ENCODE measurements around the gene LRP1-AS.
A peak's percentile ranks its signal among the peaks of the same experiment; 100 is the strongest.

The LRP1-AS gene

DNA sequence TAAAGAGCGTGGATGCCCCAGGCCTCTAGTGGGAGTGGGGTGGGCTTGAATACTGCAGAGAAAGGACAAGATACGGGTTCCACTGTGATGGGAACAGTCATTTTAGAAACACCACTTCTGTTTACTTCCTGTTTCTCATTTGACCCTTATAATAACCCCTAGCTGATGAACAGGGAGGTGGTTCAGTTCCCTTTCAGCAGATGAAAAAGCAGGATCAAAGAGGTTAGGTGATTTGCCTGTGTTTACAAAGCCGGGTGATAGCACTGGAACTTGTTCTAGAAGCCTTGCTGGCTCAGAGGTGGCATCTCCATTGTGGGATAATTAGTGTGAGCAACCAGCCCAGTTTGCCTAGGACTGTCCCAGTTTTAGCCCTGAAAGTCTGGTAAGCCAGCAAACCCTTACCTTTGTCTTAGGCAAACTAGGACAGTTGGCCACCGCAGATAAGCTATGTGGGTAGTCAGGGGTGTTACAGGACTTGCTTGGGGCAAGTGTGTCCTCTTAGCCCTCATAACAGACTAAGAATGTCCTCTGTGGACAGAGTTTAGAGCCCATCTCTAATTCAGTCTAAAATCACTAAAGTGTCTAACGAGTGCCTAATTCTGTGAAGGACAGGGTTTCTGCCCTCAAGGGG lies 7.5 kb upstream of the LRP1-AS start:
- H3K27me3 ChIP-seq = no peaks in the 10 kb centered on the region
- H4K20me1 ChIP-seq = no peaks in the 10 kb centered on the region
- peak overlapping the region; percentile 3 for H3K4me2 ChIP-seq
- peaks cover 31% of the 10 kb centered on the region; the same call in 1 of the 2 replicates for H3K36me3 ChIP-seq
- no peak overlapping the region for H3K9ac ChIP-seq
- H3K4me3 ChIP-seq = no peak overlapping the region
- no peak overlapping the region for H3K27ac ChIP-seq
- H3K4me1 ChIP-seq = peaks cover 48% of the 10 kb centered on the region
- TF ChIP-seq Cebpa-rat (IDR thresholded peaks at IDR 0.05) = no peak
- no peaks in the 10 kb centered on the region for H3K9me3 ChIP-seq

DNA sequence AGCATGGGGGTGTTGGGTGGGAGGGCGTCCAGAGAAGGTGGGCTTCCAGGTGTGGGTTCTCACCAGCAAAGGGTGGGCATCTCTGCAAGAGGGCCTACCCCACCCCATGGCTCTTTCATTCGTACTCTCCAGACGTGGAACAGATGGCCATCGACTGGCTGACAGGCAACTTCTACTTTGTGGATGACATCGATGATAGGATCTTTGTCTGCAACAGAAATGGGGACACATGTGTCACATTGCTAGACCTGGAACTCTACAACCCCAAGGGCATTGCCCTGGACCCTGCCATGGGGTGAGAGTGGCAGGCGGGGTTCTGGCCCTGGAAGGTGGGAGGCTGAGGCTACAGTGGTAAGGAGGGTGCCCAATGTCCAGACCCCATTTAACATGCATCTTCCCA lies 6.7 kb upstream of the LRP1-AS start:
- H4K20me1 ChIP-seq = no peaks in the 10 kb centered on the region
- peaks cover 31% of the 10 kb centered on the region; the same call in 1 of the 2 replicates for H3K36me3 ChIP-seq
- H3K4me1 ChIP-seq = peaks cover 43% of the 10 kb centered on the region
- no peak overlapping the region for H3K27ac ChIP-seq
- TF ChIP-seq Cebpa-rat (IDR thresholded peaks at IDR 0.05) = no peak
- no peaks in the 10 kb centered on the region for H3K27me3 ChIP-seq
- no peak overlapping the region for H3K9ac ChIP-seq
- H3K9me3 ChIP-seq = no peaks in the 10 kb centered on the region
- H3K4me2 ChIP-seq = no peak overlapping the region
- H3K4me3 ChIP-seq = no peak overlapping the region

DNA sequence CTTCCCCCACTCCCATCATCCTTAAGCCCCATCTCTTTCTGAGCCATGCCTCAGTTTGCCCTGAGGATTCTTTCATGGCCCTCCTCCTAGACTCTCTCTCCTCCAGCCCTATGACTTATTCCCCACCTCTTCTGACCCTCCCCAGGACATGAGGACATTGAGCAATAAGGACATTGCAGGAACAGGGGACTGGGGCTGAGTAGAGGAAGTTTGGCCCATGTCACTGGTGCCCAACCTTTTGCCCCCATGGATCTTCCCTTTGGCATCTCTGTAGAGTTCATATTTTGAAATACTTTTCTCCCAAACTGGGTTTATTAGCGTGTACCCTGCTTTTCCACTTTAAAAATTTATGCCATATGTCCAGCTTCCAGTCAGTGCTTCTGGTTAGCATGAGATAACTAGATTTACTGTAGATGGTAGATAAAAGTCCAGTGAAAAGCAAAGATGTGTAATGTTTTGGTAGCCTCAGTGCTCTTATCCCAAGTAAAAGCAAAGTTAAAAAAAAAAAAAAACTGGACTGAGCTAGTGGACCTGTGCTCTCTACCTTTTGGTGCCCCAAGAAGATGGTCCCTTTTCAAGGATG lies 6.1 kb upstream of the LRP1-AS start:
- Histone ChIP-seq H3K27me3 (no peaks in the 10 kb centered on the region), H3K4me2 (no peak overlapping the region), H3K9ac (no peak overlapping the region), H3K27ac (no peak overlapping the region), H3K4me3 (no peak overlapping the region), H3K9me3 (no peaks in the 10 kb centered on the region), H3K36me3 (peaks cover 28% of the 10 kb centered on the region; the same call in 1 of the 2 replicates), H3K4me1 (peaks cover 41% of the 10 kb centered on the region), H4K20me1 (no peaks in the 10 kb centered on the region)
- no peak for TF ChIP-seq Cebpa-rat (IDR thresholded peaks at IDR 0.05)

DNA sequence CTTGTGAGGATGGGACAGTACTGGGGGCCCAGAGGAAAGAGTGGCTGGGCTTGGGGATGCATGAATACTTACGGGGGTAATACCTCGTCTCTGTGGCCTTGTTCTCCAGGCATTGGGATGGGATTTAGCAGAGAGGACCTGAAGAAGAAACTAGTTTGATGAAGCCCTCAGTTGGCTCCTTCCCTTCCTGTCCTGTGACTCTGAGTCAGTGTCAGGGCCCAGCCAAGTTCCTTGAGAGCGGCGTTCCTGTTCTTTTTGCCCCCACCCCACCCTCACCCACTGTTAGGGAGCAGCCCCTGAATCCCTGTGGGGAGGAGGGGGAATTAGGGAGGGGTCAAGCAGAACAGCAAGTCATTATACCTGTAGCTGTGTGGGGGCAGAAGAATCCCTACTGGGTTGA lies 5.2 kb upstream of the LRP1-AS start:
- no peaks in the 10 kb centered on the region for H3K27me3 ChIP-seq
- no peak overlapping the region for H3K27ac ChIP-seq
- no peaks in the 10 kb centered on the region for H4K20me1 ChIP-seq
- H3K9me3 ChIP-seq = no peaks in the 10 kb centered on the region
- peaks cover 36% of the 10 kb centered on the region for H3K4me1 ChIP-seq
- no peak for TF ChIP-seq Cebpa-rat (IDR thresholded peaks at IDR 0.05)
- no peak overlapping the region for H3K4me2 ChIP-seq
- H3K36me3 ChIP-seq = peaks cover 26% of the 10 kb centered on the region; the same call in 1 of the 2 replicates
- H3K4me3 ChIP-seq = no peak overlapping the region
- H3K9ac ChIP-seq = no peak overlapping the region

DNA sequence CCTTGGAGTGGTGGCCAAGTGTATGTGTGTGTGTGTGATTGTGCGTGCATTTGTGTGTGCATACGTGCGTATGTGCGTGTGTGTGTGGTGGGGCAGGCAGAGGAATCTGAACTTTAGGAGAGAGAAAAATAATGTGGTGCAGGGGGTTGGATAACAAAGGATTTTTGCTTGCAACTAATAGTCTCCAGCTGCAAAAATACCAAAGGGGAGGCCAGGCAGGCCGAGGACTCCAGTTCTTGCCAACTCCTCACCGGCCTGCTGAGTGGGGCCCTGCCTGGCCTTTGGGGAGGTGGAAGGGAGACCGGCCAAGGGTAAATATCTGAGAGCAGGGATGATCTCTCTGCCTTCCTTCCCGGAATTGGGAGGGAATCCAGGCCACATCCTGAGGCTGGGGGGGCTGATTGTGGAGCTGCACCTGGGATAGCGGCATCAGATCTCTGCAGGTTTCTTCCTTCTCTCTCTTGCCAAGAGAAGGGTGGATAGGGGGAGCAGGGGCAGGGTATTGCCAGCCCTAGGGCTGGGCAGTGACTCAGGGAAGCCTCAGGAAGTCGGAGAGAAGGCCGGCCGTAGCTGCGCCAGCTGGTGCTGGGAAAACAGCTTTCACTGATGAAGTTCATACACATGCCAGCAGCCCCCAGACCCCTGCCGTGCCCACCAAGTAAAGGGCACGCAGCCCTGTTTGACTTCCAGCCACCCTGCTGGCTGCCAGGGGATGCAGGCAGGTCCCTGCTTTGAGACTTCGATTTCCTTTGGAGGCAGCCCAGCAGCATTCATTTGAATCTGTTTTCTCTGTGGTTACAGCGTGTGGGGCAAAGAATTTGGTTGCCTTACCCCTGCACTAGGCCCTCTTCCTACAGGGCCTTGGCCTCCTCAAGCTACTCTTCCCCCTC lies 4.6 kb upstream of the LRP1-AS start:
- H3K36me3 ChIP-seq = peaks cover 26% of the 10 kb centered on the region; the same call in 1 of the 2 replicates
- peaks cover 36% of the 10 kb centered on the region for H3K4me1 ChIP-seq
- no peak overlapping the region for H3K9ac ChIP-seq
- no peaks in the 10 kb centered on the region for H3K9me3 ChIP-seq
- no peaks in the 10 kb centered on the region for H4K20me1 ChIP-seq
- H3K4me2 ChIP-seq = no peak overlapping the region
- TF ChIP-seq Cebpa-rat (IDR thresholded peaks at IDR 0.05) = no peak
- H3K27me3 ChIP-seq = no peaks in the 10 kb centered on the region
- H3K27ac ChIP-seq = no peak overlapping the region
- H3K4me3 ChIP-seq = no peak overlapping the region

DNA sequence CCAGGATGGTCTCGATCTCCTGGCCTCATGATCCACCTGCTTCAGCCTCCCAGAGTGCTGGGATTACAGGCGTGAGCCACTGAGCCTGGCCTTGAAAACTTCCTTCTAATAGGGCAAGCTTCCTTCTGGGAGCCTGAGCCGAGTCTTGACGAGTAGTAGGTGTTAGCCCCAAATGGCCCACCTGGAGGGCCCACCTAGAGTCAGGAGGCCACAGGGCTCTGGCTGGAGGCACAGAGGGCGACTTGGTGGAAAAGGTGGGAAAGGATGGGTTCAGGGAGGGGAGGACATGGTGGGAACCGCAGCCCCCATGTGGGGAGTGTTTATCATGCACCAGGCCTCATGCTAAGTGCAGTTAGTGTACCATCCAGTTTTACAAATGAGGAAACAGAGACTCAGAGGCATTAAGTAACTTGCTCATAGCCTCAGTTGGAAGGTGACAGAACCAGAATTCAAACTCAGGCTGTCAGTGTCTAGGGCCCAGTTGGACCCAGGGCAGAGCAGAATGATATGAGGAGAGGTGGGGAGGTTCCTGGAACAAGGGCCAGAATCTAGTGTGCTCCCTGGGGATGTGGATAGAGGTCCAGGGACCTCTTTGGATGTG lies 3.1 kb upstream of the LRP1-AS start:
- no peak overlapping the region for H3K4me2 ChIP-seq
- H3K36me3 ChIP-seq = peaks cover 40% of the 10 kb centered on the region

DNA sequence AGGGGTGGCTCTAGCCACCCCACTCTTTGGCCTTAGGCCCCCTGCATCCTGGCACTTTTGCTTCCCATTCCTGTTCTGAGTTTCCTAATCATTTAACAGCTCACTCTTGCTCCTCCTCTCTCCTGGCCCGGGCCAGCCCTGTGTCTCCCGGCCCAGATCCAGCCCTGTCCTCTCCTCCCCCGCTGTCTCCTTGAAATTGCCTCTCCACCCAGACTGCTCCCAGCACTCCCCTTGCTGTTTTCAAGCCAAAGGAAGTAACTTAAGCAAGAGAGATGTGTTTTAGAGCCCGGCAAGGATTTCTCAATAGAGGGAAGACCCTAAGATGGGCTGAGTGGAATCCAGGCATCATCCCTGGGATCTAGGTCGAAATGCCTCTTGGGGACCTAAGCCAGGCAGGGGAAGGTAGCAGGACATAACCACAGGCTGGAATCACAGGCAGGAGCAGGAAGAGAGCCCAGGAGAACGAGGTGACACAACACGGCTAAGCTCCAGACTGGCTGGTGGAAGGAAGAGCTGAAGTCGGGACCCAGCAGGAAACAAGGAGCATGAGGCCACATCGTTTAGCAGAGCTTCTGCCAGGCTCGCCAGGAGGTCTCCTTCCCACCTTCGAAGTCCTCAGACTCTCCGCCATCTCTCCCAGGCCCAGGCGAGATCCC lies 2.0 kb upstream of the LRP1-AS start:
- no peaks in the 10 kb centered on the region for H3K9me3 ChIP-seq
- peaks cover 35% of the 10 kb centered on the region for H3K4me1 ChIP-seq
- no peak overlapping the region for H3K9ac ChIP-seq
- no peak overlapping the region for H3K4me2 ChIP-seq
- no peak for TF ChIP-seq Cebpa-rat (IDR thresholded peaks at IDR 0.05)
- H3K27me3 ChIP-seq = no peaks in the 10 kb centered on the region
- no peak overlapping the region for H3K4me3 ChIP-seq
- peaks cover 48% of the 10 kb centered on the region for H3K36me3 ChIP-seq
- no peaks in the 10 kb centered on the region for H4K20me1 ChIP-seq
- H3K27ac ChIP-seq = no peak overlapping the region

More for the DNA sequence above, 3.1 kb upstream of the LRP1-AS start:
- Histone ChIP-seq H3K4me1 (peaks cover 40% of the 10 kb centered on the region), H3K27ac (no peak overlapping the region), H3K4me3 (no peak overlapping the region), H3K27me3 (no peaks in the 10 kb centered on the region), H3K9ac (no peak overlapping the region), H4K20me1 (no peaks in the 10 kb centered on the region), H3K9me3 (no peaks in the 10 kb centered on the region)
- no peak for TF ChIP-seq Cebpa-rat (IDR thresholded peaks at IDR 0.05)

DNA sequence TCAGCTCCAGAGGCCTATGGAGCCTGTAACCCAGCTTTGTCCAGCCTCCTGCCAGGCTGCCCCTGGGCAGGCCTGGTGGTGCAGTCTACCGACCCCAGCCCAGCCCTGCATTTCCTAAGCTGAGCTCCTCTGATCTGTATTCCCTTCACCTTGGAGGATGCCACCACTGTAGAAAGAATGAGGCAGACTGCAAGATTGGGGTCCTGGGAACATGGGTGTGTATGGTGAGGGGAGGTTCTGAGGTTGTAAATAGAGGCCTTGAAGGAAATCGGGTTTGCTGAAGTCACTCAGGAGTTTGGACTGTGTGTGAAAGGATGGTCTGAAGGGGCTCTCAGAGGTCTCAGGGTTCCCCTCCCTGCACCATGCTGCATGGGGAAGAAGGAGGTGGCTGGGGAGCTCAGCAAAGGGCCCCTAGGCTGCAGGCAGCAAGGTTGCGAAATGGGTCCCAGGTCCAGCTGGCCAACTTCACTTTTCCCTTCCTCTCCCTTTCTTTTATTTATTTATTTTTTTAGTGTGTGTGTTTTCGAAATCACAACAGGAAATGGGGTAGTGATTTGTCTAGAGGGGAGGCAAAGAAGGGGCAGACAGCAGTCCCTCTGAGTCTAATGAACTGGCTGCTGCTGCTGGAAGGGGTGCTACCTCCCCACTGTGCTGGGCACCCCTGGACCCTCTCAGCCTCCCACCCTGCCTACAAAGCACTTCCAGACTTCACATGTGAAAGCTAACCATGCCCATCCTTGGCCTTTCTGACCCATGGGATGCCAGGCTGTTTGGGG lies 1.2 kb upstream of the LRP1-AS start:
- Histone ChIP-seq H3K27me3 (no peaks in the 10 kb centered on the region), H3K27ac (no peak overlapping the region), H3K9me3 (no peaks in the 10 kb centered on the region), H3K36me3 (peaks cover 44% of the 10 kb centered on the region), H4K20me1 (no peaks in the 10 kb centered on the region), H3K9ac (no peak overlapping the region), H3K4me2 (no peak overlapping the region), H3K4me3 (no peak overlapping the region), H3K4me1 (peaks cover 33% of the 10 kb centered on the region)
- no peak for TF ChIP-seq Cebpa-rat (IDR thresholded peaks at IDR 0.05)

DNA sequence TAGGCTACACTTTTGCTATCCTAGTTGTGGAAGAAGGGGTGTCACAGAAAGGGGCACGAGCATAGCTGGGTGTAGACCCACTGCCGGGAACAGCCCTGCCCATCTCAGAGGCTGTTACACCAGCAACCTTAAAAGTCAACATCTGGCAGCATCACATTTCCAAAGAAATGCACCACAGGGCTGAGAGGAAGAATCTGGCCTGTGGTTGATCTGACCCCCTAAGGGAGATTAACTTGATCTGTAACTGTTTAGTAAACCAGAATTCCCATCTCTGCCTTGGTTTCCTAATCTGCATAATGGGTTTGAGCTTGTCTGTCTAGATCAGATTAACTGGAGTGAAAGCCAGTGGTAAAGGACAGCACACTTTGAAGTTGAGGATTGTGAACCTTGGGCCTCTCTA lies 1.3 kb downstream of the LRP1-AS start:
- Histone ChIP-seq H3K27ac (no peak overlapping the region), H3K4me3 (no peak overlapping the region), H3K4me2 (no peak overlapping the region), H3K4me1 (peaks cover 46% of the 10 kb centered on the region), H3K9ac (no peak overlapping the region), H3K27me3 (no peaks in the 10 kb centered on the region), H3K36me3 (peaks cover 63% of the 10 kb centered on the region), H4K20me1 (no peaks in the 10 kb centered on the region), H3K9me3 (no peaks in the 10 kb centered on the region)
- TF ChIP-seq Cebpa-rat (IDR thresholded peaks at IDR 0.05) = no peak
